ENCODE data around the gene NTNG2.

- TF ChIP-seq, protein P1, sequence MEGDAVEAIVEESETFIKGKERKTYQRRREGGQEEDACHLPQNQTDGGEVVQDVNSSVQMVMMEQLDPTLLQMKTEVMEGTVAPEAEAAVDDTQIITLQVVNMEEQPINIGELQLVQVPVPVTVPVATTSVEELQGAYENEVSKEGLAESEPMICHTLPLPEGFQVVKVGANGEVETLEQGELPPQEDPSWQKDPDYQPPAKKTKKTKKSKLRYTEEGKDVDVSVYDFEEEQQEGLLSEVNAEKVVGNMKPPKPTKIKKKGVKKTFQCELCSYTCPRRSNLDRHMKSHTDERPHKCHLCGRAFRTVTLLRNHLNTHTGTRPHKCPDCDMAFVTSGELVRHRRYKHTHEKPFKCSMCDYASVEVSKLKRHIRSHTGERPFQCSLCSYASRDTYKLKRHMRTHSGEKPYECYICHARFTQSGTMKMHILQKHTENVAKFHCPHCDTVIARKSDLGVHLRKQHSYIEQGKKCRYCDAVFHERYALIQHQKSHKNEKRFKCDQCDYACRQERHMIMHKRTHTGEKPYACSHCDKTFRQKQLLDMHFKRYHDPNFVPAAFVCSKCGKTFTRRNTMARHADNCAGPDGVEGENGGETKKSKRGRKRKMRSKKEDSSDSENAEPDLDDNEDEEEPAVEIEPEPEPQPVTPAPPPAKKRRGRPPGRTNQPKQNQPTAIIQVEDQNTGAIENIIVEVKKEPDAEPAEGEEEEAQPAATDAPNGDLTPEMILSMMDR (IDR thresholded peaks at IDR 0.05; ENCODE audit: insufficient read depth, low read length, poor library complexity, severe bottlenecking) = no peak
- TF ChIP-seq EZH2phosphoT487 (conservative IDR thresholded peaks at IDR 0.05; ENCODE audit: low read length) = no peak
These were observed 68.7 kb downstream of the NTNG2 start for GRCh38 chr9:132230605-132231004.

Measured in SU-DHL-6 (cell line).